Inflammatory macrophage (primary cell): ENCODE results near the gene GTPBP3.

Source experiments
- DNase-seq, 2 donors: peaks; one replicate each; pipeline ENCODE4 v3.0.0-alpha.2; 2020 to 2022

Gene GTPBP3

GRCh38 chr19:17385878-17386611, 48.7 kb downstream of the GTPBP3 start:
- peak; percentile 42 to 52 for DNase-seq

DNA sequence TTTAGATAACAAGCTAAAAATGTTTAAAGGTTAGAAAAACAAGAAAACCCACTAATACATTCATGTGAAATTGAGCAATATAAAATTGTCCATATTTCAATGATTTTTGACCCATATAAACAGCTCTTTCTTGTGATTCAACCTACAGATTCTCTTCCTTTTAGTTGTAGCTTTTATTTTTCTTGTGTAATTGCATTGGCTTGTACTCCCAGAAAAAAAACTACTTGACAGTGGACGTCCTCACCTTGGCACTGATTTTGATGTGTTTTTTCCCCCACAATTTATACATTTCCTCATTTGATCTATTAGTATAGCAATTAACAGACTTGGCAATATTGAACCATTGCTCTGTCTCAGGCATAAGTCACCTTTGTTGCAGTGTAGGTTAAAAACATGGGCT, 51.9 kb downstream of the GTPBP3 start:
- DNase-seq = no peak

GRCh38 chr19:17389957-17390664, 52.8 kb downstream of the GTPBP3 start:
- DNase-seq = no peak

- DNase-seq = peak; percentile 85 to 93
Measured at GRCh38 chr19:17390665-17391370, 53.5 kb downstream of the GTPBP3 start.

- peak; percentile 56 to 72 for DNase-seq
Measured at GRCh38 chr19:17391371-17392151, 54.2 kb downstream of the GTPBP3 start.
